Measurements from ENCODE around the gene KCTD16. TPM values are rescaled to one million over a fixed set of nuclear protein-coding genes. Genes with fewer than 3 reads are reported as not detected.

The KCTD16 gene
- total RNA-seq, 4 donors from 2014 or later, result 0.12 to 2.4 (median 0.26) TPM; not detected in 1

DNA sequence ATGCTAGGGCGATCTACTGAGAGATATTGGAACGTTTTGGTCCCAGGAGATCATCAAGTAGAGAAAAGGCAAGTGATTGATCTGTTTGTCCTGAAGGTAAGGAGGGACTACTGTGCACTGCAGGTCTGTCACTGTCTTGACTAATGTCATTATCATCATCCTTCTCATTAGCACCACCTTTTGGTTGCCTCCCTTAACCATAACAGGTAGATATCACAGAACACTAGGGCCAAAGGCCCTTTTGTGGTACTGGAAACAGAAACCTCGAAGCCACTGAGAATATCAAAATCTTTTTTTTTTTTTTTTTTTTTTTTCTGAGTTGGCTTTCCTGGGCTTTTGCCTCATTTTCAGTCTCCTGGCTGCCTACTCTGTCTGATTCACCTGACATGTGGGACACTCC lies 134.0 kb downstream of the KCTD16 start:
- Histone ChIP-seq H3K4me1 (no peaks in the 10 kb centered on the region), H3K4me3 (no peak overlapping the region), H3K27me3 (no peaks in the 10 kb centered on the region), H3K36me3 (no peaks in the 10 kb centered on the region), H3K27ac (no peak overlapping the region), H3K9me3 (no peaks in the 10 kb centered on the region)
- TF ChIP-seq CTCF (IDR thresholded peaks at IDR 0.05) (no peak), POLR2A (IDR thresholded peaks at IDR 0.05) (no peak)
- intact Hi-C loops (cut with DNase I; ENCODE audit: low total_unique reads), result no loop called here
- DNase-seq, result no peak

GRCh38 chr5:144307736-144308135 lies 137.1 kb downstream of the KCTD16 start:
- Histone ChIP-seq H3K4me1 (no peaks in the 10 kb centered on the region), H3K27ac (no peak overlapping the region), H3K4me3 (no peak overlapping the region)

GRCh38 chr5:144308174-144308573 lies 137.5 kb downstream of the KCTD16 start:
- Histone ChIP-seq H3K27ac (no peak overlapping the region), H3K36me3 (no peaks in the 10 kb centered on the region), H3K9me3 (no peaks in the 10 kb centered on the region), H3K4me1 (no peaks in the 10 kb centered on the region), H3K27me3 (no peaks in the 10 kb centered on the region), H3K4me3 (no peak overlapping the region)
- TF ChIP-seq POLR2A (IDR thresholded peaks at IDR 0.05) (no peak), CTCF (IDR thresholded peaks at IDR 0.05) (no peak)
- DNase-seq, result no peak
- intact Hi-C loops (cut with DNase I; ENCODE audit: low total_unique reads), result no loop called here

More at GRCh38 chr5:144307736-144308135, 137.1 kb downstream of the KCTD16 start:
- intact Hi-C loops (cut with DNase I; ENCODE audit: low total_unique reads), result no loop called here
- Histone ChIP-seq H3K27me3 (no peaks in the 10 kb centered on the region), H3K9me3 (no peaks in the 10 kb centered on the region), H3K36me3 (no peaks in the 10 kb centered on the region)
- TF ChIP-seq CTCF (IDR thresholded peaks at IDR 0.05) (no peak), POLR2A (IDR thresholded peaks at IDR 0.05) (no peak)
- DNase-seq, result no peak

DNA sequence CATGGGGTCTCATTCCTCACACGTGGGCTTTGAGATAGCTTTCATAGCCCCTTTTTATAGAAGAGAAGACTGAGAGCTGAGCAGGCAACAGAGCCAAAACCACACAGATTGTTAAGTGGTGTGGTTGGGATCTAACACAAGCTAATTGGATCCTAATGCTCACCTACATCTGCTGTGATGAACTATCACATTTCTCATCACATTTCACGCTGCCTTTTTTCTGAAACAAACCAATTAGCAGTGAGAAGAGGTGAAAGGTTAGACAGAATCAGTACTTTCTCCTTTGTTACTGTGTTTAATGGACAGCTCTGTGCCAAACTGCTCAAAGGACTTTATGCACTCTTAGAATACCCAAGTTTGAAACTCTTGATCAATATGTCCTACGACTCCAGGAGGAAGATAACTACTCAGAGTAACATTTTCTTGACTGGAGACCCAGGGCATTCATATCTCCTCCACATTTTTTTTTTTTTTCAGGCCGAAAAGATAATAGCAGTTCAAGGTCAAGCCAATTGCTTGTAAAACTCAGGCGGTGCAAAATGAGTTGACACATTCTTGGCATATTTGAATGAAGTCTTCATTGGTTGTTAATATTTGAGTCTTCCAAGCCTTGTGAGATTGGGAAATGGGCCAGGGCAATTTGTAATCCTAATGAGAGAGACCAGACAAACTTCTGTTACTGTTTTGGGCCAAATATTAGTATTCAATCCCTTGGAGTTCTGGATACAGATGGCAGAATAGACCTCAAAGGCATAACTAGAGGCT lies 138.4 kb downstream of the KCTD16 start:
- no peak overlapping the region for H3K4me3 ChIP-seq
- H3K4me1 ChIP-seq, result no peaks in the 10 kb centered on the region
- DNase-seq, result no peak
- no peaks in the 10 kb centered on the region for H3K36me3 ChIP-seq
- TF ChIP-seq CTCF (IDR thresholded peaks at IDR 0.05) (no peak), POLR2A (IDR thresholded peaks at IDR 0.05) (no peak)
- H3K9me3 ChIP-seq, result no peaks in the 10 kb centered on the region
- intact Hi-C loops (cut with DNase I; ENCODE audit: low total_unique reads), result no loop called here
- no peaks in the 10 kb centered on the region for H3K27me3 ChIP-seq
- H3K27ac ChIP-seq, result no peak overlapping the region

DNA sequence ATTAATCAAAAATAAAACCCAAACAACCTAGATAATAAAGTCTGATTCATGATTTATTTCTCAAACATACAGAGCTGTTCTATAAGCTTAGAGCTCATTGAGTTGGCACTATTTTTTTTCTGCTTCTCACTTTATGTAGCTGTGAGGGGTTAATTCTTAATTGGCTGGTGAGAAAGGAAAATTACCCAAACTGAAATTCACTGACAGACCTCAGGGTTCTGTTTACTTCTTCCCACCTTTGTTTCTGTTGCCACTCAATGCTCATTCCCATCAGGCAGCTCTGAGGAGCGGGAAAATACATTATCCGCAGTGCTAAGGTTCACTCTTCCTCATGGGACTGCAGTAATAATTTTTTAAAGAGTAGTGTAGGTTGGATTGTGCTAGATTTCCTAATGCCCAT lies 139.9 kb downstream of the KCTD16 start:
- Histone ChIP-seq H3K4me1 (no peaks in the 10 kb centered on the region), H3K9me3 (no peaks in the 10 kb centered on the region), H3K27ac (no peak overlapping the region), H3K36me3 (no peaks in the 10 kb centered on the region), H3K4me3 (no peak overlapping the region), H3K27me3 (no peaks in the 10 kb centered on the region)
- TF ChIP-seq CTCF (IDR thresholded peaks at IDR 0.05) (no peak), POLR2A (IDR thresholded peaks at IDR 0.05) (no peak)
- no peak for DNase-seq
- intact Hi-C loops (cut with DNase I; ENCODE audit: low total_unique reads), result no loop called here

All from uterus (tissue), 4 donors.